Activated T-helper 9 cell treated with anti-CD3 and anti-CD28 coated beads, Interleukin-2, amount 50 U/mL, for 16 hours (primary cell): ENCODE results near the gene FANCC.
"Not testable (repeated sequence)": the region's sequence is repeated elsewhere in the genome, so short reads cannot be mapped to it uniquely, and the experiment has no call there.

Experiments used
- DNase-seq: peaks from one replicate; pipeline ENCODE4 v3.0.0-alpha.2; 2020; ENCODE audit warnings: low read depth

Gene FANCC

GRCh38 chr9:95330720-95331404 is 13.4 kb upstream of the FANCC start:
- DNase-seq = no peak

GRCh38 chr9:95329061-95329460 is 11.6 kb upstream of the FANCC start:
- DNase-seq = not testable (repeated sequence)

DNA sequence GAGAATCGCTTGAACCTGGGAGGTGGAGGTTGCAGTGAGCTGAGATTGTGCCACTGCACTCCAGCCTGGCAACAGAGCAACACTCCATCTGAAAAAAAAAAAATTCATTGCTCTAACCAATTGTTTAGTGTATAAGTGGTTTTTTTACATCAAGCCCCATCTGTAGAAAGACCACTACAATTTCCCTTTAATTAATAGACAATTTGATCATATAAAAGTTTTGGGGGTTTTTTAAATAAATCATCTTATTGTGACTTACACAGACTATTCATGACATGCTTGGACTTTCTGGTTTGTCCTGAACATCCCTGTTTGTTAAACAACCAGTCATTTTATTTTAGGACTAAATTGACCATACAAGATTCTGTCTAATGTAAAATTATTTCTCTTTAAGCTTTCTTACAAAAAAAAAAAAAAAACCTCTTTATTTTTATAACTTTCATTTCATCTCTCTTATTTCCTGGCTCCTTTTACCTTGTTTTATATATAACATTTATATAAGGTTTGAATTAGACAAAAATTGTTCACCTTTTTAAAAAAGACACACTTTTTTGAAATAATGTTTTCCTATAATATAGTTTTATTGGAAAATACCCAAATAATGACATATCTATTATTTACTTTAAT is 9.8 kb upstream of the FANCC start:
- no peak for DNase-seq

- no peak for DNase-seq
Measured at GRCh38 chr9:95325221-95325620, 7.7 kb upstream of the FANCC start.

- no peak for DNase-seq
Measured at GRCh38 chr9:95317893-95318211, 343 bp upstream of the FANCC start.

GRCh38 chr9:95316794-95317118 is 753 bp downstream of the FANCC start:
- DNase-seq = no peak

- no peak for DNase-seq
Measured at GRCh38 chr9:95316274-95316673, 1.2 kb downstream of the FANCC start.

- DNase-seq = no peak
Measured at GRCh38 chr9:95315108-95315746, 2.3 kb downstream of the FANCC start.

DNA sequence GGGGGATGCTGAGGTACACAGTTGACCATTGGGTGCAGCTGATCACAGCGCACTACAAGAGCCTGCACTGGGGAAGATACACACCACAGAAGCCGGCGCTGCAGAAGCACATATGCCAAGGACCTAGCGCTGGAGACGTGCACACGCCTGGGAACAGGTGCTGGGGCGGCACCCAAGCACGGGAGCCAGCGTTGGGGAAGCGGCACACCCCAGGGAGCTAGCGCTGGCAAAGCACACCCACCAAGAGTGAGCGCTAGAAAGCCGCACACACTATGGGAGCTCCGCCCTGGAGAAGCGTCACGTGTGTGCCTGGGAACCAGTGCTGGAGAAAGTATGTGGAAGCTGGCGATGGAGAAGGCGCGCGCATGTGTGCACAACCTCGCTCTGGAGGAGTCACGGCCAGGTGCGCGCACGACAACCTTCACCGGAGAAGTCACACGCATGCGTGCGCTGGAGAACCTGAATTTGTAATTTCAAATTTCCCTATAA is 4.5 kb downstream of the FANCC start:
- DNase-seq = no peak

DNA sequence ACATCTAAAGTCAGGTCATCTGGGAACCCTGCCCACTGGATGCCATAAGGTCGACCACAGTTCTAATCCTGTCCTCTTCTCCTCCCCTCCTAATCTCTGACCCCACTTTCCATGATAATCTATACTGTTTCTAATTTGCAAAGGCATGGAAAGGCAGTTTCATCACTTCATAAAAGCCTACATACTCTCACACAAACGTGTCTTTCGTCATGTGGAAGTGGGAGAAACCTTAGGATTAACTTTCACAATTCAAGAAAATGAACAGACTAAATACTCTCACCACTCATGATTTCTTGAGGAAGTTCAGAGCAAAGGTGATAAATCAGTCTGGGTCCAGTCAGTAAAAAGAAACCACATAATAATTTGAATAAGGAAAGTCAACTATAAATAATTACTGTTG is 5.5 kb downstream of the FANCC start:
- no peak for DNase-seq

- DNase-seq = no peak
Measured at GRCh38 chr9:95307538-95307937, 10.0 kb downstream of the FANCC start.

- DNase-seq = no peak
Measured at GRCh38 chr9:95306819-95307218, 10.7 kb downstream of the FANCC start.

- no peak for DNase-seq
Measured at GRCh38 chr9:95305770-95306492, 11.6 kb downstream of the FANCC start.

DNA sequence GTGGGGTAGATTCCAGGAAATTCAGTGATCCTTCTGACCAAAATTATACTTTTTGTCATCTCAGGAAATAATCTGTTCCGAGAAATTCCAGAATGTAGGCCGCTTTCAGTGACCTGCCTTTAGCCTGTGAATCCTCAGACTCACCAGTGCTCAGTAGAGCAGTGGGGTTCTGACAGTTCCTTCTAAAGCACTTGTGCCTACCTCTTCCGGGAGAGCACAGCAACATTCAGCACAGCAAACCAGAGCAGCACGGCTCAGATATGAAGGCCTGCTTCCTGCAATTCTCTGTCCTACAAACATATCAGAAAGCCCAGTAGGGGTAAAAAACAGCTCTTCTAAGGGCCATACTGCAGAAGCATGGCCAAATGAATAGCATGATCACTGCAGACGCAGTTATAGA is 15.0 kb downstream of the FANCC start:
- no peak for DNase-seq

GRCh38 chr9:95297760-95298159 is 19.7 kb downstream of the FANCC start:
- DNase-seq = no peak

GRCh38 chr9:95297316-95297715 is 20.2 kb downstream of the FANCC start:
- DNase-seq = no peak

- no peak for DNase-seq
Measured at GRCh38 chr9:95296761-95297160, 20.7 kb downstream of the FANCC start.

DNA sequence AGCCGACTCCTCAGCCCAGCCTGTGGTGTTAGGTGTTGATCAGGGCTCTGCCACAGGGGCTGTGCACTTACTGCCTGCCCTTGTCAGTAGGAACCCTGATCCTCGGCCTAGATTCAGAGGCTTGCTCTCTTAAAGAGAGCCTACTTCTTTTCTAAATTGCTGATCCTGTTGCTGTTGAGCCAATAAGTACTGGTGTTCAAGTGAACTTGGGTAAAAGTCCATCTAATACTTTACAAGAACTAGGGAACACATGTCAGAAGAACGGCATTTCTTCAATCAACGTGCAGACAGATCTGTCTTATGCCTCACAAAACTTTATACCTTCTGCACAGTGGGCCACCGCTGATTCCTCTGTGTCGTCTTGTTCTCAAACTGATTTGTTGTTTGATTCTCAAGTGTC is 24.2 kb downstream of the FANCC start:
- DNase-seq = not testable (repeated sequence)

DNA sequence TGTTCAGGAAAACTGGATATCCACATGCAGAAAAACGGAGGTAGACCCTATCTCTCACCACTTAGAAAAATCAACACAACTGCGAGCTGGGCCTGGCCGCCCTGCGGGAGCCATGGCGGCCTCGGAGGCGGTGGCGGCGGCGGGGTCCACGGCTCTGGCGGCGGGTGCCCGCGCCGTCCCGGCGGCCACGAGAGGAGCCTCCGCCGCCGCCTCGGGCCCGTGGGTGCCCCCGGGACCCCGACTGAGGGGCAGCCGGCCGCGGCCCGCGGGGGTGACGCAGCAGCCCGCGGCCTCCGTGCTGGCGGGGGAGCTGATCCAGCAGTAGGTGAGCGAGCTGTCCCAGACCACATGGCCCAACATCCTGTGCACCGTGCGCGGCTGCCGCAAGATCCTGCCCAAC is 25.3 kb downstream of the FANCC start:
- no peak for DNase-seq

DNA sequence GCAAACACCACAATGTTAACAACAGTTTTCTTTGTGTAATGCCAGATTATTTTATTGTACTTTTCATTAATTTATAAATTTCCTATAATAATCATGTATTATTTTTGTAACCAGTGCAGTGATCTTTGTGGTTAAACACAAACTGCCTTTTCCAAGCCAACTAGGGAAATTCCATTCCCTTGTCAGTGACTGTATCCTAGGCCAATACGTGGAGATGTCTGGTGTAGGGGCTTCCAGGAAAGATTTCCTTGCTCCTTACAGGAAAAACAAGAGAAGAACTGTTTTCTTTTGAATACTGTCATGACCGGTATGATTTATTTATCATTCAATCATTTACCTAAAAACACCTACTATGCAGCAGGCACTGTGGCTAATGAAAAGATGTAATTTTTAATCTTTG is 31.4 kb downstream of the FANCC start:
- no peak for DNase-seq

- no peak for DNase-seq
Measured at GRCh38 chr9:95285307-95285706, 32.2 kb downstream of the FANCC start.

DNA sequence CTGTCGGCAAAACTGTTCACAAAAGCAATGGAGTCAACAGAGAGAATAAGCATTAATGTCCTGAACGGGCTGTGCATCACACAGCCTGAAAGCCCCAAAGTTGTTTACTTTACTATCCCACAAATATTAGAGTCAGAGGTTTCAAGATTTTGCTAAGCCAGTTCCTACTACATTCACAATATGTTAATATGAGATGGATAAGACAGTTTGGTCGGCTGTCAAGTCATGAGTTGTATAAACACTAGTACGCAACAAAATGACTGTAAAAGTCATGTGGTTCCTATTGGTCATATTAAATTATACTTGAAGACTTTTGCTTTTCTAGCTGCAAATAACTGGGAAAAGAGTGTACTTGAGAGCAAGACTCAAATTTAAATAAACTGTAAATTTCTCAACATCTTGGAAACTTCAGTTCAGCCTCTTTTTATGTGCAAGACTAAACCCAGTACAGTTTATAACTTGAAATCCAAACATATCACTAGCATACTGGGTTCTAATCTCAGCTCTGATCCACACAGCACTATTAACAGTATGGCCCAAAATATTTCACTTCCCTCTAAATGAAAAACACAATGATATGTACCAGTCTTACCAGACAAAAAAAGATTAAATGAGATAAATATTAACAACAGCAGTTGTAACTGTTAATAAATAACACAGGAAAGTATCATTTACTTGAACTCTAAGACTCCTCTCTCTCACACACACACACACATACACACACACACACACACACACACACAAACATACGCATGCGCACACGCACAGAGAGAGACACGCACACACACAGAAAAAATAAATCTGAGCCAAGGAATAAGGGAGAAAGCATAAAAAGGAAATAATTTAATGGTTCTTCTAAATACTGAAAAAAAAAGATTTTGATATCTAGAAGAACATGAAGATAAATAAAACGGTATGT is 33.1 kb downstream of the FANCC start:
- no peak for DNase-seq
